ENCODE measurements around the gene S1PR1.
A peak's percentile ranks its signal among the peaks of the same experiment; 100 is the strongest.
"Not testable (repeated sequence)": the region's sequence is repeated elsewhere in the genome, so short reads cannot be mapped to it uniquely, and the experiment has no call there.

S1PR1 gene

GRCh38 chr1:101236516-101237228, at the start of gene S1PR1:
Gene S1PR1 (plus strand): TSS chr1:101237019. CDS start chr1:101238985, 1,966 bp downstream.
- DNase-seq (ENCODE audit: low spot score): peak; percentile 16

GRCh38 chr1:101187297-101187696, 49.5 kb upstream of the S1PR1 start:
- DNase-seq (ENCODE audit: low spot score): no peak

- DNase-seq (ENCODE audit: low spot score): no peak
Measured at GRCh38 chr1:101188331-101188730, 48.5 kb upstream of the S1PR1 start.

GRCh38 chr1:101188968-101189367, 47.9 kb upstream of the S1PR1 start:
- not testable (repeated sequence) for DNase-seq (ENCODE audit: low spot score)

- no peak for DNase-seq (ENCODE audit: low spot score)
Measured at GRCh38 chr1:101190441-101190840, 46.4 kb upstream of the S1PR1 start.

GRCh38 chr1:101191049-101191448, 45.8 kb upstream of the S1PR1 start:
- no peak for DNase-seq (ENCODE audit: low spot score)

- no peak for DNase-seq (ENCODE audit: low spot score)
Measured at GRCh38 chr1:101193733-101194169, 43.1 kb upstream of the S1PR1 start.

GRCh38 chr1:101194746-101195145, 42.1 kb upstream of the S1PR1 start:
- DNase-seq (ENCODE audit: low spot score): no peak

GRCh38 chr1:101196668-101197067, 40.2 kb upstream of the S1PR1 start:
- no peak for DNase-seq (ENCODE audit: low spot score)

- DNase-seq (ENCODE audit: low spot score): no peak
Measured at GRCh38 chr1:101198842-101199636, 37.8 kb upstream of the S1PR1 start.

GRCh38 chr1:101199637-101199982, 37.2 kb upstream of the S1PR1 start:
- DNase-seq (ENCODE audit: low spot score): no peak

GRCh38 chr1:101200513-101200912, 36.3 kb upstream of the S1PR1 start:
- DNase-seq (ENCODE audit: low spot score): no peak

- DNase-seq (ENCODE audit: low spot score): no peak
Measured at GRCh38 chr1:101203820-101204540, 32.8 kb upstream of the S1PR1 start.

GRCh38 chr1:101205457-101205856, 31.4 kb upstream of the S1PR1 start:
- no peak for DNase-seq (ENCODE audit: low spot score)

GRCh38 chr1:101206139-101206538, 30.7 kb upstream of the S1PR1 start:
- not testable (repeated sequence) for DNase-seq (ENCODE audit: low spot score)

GRCh38 chr1:101207271-101207670, 29.5 kb upstream of the S1PR1 start:
- not testable (repeated sequence) for DNase-seq (ENCODE audit: low spot score)

- DNase-seq (ENCODE audit: low spot score): no peak
Measured at GRCh38 chr1:101207891-101208290, 28.9 kb upstream of the S1PR1 start.

- no peak for DNase-seq (ENCODE audit: low spot score)
Measured at GRCh38 chr1:101215363-101216011, 21.3 kb upstream of the S1PR1 start.

- no peak for DNase-seq (ENCODE audit: low spot score)
Measured at GRCh38 chr1:101216623-101217022, 20.2 kb upstream of the S1PR1 start.

- DNase-seq (ENCODE audit: low spot score): no peak
Measured at GRCh38 chr1:101217148-101217547, 19.7 kb upstream of the S1PR1 start.

- not testable (repeated sequence) for DNase-seq (ENCODE audit: low spot score)
Measured at GRCh38 chr1:101218968-101219367, 17.9 kb upstream of the S1PR1 start.
